Hepatocyte (in vitro differentiated cells): ENCODE results near the gene BICDL2. TPM values are rescaled to one million over a fixed set of nuclear protein-coding genes. Genes with fewer than 3 reads are reported as not detected.

ENCODE experiments used
- DNase-seq: peaks from one replicate; pipeline ENCODE4 v3.0.0-alpha.2; 2016; ENCODE audit warnings: low spot score
- H2AFZ ChIP-seq: fragments of 200-600 bp; sonication (generic); 2 replicates; pipeline ENCODE4 v1.6.0; 2016; ENCODE audit warnings: antibody characterized with exemption, mild to moderate bottlenecking
- H3K27ac ChIP-seq: fragments of 200-600 bp; sonication (generic); 2 replicates; pipeline ENCODE4 v1.5.1; 2016; ENCODE audit warnings: mild to moderate bottlenecking
- H3K27me3 ChIP-seq: fragments of 200-600 bp; sonication (generic); 2 replicates; pipeline ENCODE4 v1.6.1; 2016
- H3K36me3 ChIP-seq: fragments of 200-600 bp; sonication (generic); replicated peaks from 2 replicates; pipeline ENCODE4 v1.5.1; 2016; ENCODE audit warnings: low read depth; ENCODE audit not compliant: insufficient read depth
- H3K4me1 ChIP-seq: fragments of 200-600 bp; sonication (generic); 2 replicates; pipeline ENCODE4 v1.5.1; 2016; ENCODE audit warnings: mild to moderate bottlenecking, moderate library complexity; ENCODE audit not compliant: insufficient read depth
- H3K4me2 ChIP-seq: fragments of 200-600 bp; sonication (generic); 2 replicates; pipeline ENCODE4 v1.6.0; 2016
- H3K4me3 ChIP-seq: fragments of 200-600 bp; sonication (generic); 2 replicates; pipeline ENCODE4 v1.5.1; 2016; ENCODE audit warnings: mild to moderate bottlenecking
- H3K79me2 ChIP-seq: fragments of 200-600 bp; sonication (generic); 2 replicates; pipeline ENCODE4 v1.6.0; 2017; ENCODE audit warnings: mild to moderate bottlenecking
- H3K9me2 ChIP-seq: fragments of 200-600 bp; sonication (generic); replicated peaks from 2 replicates; pipeline ENCODE4 v1.6.0; 2017; ENCODE audit warnings: mild to moderate bottlenecking; ENCODE audit not compliant: insufficient read depth
- H3K9me3 ChIP-seq: fragments of 200-600 bp; sonication (generic); 2 replicates; pipeline ENCODE4 v1.5.1; 2016; ENCODE audit warnings: low read depth, mild to moderate bottlenecking
- H4K20me1 ChIP-seq: fragments of 200-600 bp; sonication (generic); 2 replicates; pipeline ENCODE4 v1.6.0; 2016; ENCODE audit warnings: mild to moderate bottlenecking; ENCODE audit not compliant: insufficient read depth, poor library complexity, severe bottlenecking
- CTCF ChIP-seq: fragments of 200-600 bp; sonication (generic); IDR thresholded peaks from 2 replicates; pipeline ENCODE4 v1.5.1; 2016; ENCODE audit warnings: antibody characterized with exemption, mild to moderate bottlenecking; ENCODE audit not compliant: poor library complexity
- EZH2 ChIP-seq: fragments of 200-600 bp; sonication (generic); IDR thresholded peaks from 2 replicates; pipeline ENCODE4 v1.6.1; 2016; ENCODE audit warnings: antibody characterized with exemption, mild to moderate bottlenecking, borderline replicate concordance
- EZH2phosphoT487 ChIP-seq: fragments of 200-600 bp; sonication (generic); IDR thresholded peaks from one replicate; pipeline ENCODE4 v1.6.1; 2018; ENCODE audit warnings: antibody characterized with exemption, mild to moderate bottlenecking, low read depth, moderate library complexity; ENCODE audit not compliant: unreplicated experiment, severe bottlenecking
- WGBS: methylation state at CpG from one replicate; pipeline ENCODE4 v1.1.6; 2016; ENCODE audit warnings: low lambda C conversion rate; ENCODE audit errors: missing lambda C conversion rate; 5-methylcytosine and 5-hydroxymethylcytosine counted together
- polyA plus RNA-seq: library from polyadenylated mRNA; unstranded; fragments of >200 nt; fragmentation: Nextera tagmentation; extraction: Ambion mirVana; gene quantifications from 2 replicates; pipeline ENCODE4 v1.2.1, GENCODE V29; 2016
- total RNA-seq: library from RNA; depleted of rRNA; stranded (reverse); fragments of >200 nt; gene quantifications from 2 replicates; pipeline ENCODE4 v1.2.3, GENCODE V29; 2014

The BICDL2 gene
- total and polyA plus RNA-seq, 2 experiments from 2014 or later = 12.3 to 12.8 TPM

DNA sequence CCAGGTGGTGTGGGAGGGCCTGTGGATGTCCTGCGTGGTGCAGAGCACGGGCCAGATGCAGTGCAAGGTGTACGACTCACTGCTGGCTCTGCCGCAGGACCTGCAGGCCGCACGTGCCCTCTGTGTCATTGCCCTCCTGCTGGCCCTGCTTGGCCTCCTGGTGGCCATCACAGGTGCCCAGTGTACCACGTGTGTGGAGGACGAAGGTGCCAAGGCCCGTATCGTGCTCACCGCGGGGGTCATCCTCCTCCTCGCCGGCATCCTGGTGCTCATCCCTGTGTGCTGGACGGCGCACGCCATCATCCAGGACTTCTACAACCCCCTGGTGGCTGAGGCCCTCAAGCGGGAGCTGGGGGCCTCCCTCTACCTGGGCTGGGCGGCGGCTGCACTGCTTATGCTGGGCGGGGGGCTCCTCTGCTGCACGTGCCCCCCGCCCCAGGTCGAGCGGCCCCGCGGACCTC is 23.2 kb downstream of the BICDL2 start:
- DNase-seq = no peak
- 63% methylated on average over 21 of the region's 27 CpGs for WGBS
- H3K4me2 ChIP-seq = peak overlapping the region; percentile 66

DNA sequence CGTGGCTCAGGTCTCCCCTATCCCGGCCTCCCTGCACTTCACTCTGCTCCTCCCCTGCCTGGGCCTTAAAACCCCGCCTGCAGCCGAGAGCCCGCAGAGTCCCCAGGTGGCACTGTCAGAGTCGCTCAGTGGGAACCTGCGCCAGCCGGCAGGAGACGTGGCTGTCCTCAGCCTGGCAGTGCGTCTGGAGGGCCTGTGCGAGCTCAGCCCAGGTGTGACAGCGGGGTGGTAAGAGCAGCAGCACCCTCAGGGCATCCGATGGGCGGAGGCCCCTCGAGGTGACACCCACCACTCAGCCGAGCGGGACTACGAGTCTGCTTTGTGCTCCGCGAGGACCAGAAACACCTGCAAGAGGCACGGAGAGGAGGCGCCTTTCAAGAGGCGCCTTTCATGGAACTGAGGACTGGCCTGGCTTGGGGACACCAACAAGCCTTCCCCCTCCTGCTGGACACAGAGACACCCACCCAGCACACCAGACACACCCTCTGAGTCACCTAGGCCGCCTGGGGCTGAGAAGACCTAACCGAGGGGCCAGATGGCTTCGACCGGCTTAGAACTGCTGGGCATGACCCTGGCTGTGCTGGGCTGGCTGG is 23.8 kb downstream of the BICDL2 start, which contains the start of gene CLDN9:
CLDN9 (plus strand) TSS at position 96 of the 593 bp plus-strand sequence; CDS start at position 536, 440 bp downstream.
- Histone ChIP-seq H3K4me2 (peak within 1 kb of the TSS; percentile 66), H3K27me3 (peaks cover 7% of the 10 kb centered on the region), H3K79me2 (peaks cover 14% of the 10 kb centered on the region), H3K9me2 (no peaks in the 10 kb centered on the region), H3K9me3 (no peaks in the 10 kb centered on the region), H3K4me3 (no peak within 1 kb of the TSS), H3K36me3 (no peaks in the 10 kb centered on the region), H2AFZ (no peak within 1 kb of the TSS), H3K4me1 (peaks cover 46% of the 10 kb centered on the region), H4K20me1 (peaks cover 6% of the 10 kb centered on the region), H3K27ac (peak within 1 kb of the TSS; percentile 97)
- TF ChIP-seq EZH2 = peak; percentile 39
- no peak for TF ChIP-seq CTCF
- TF ChIP-seq EZH2phosphoT487 = no peak
- peak; percentile 64 for DNase-seq
- 28% methylated on average over 27 of the region's 27 CpGs for WGBS

More for the DNA sequence above, 23.2 kb downstream of the BICDL2 start:
- Histone ChIP-seq H4K20me1 (peaks cover 6% of the 10 kb centered on the region), H3K27ac (peak overlapping the region; percentile 97), H3K36me3 (no peaks in the 10 kb centered on the region), H3K9me3 (no peaks in the 10 kb centered on the region), H3K27me3 (peaks cover 7% of the 10 kb centered on the region), H3K9me2 (no peaks in the 10 kb centered on the region), H3K4me3 (no peak overlapping the region), H3K79me2 (peaks cover 16% of the 10 kb centered on the region), H2AFZ (no peak overlapping the region), H3K4me1 (peaks cover 40% of the 10 kb centered on the region)
- no peak for TF ChIP-seq EZH2
- no peak for TF ChIP-seq EZH2phosphoT487
- TF ChIP-seq CTCF = no peak

GRCh38 chr16:3012246-3012645 is 24.5 kb downstream of the BICDL2 start:
- no peaks in the 10 kb centered on the region for H3K9me3 ChIP-seq
- H3K4me3 ChIP-seq = no peak overlapping the region
- H2AFZ ChIP-seq = no peak overlapping the region
- H3K4me2 ChIP-seq = peak overlapping the region; percentile 66
- H3K27me3 ChIP-seq = peaks cover 7% of the 10 kb centered on the region
- peak; percentile 61 for DNase-seq
- peaks cover 52% of the 10 kb centered on the region for H3K4me1 ChIP-seq
- H3K79me2 ChIP-seq = peaks cover 10% of the 10 kb centered on the region
- peaks cover 6% of the 10 kb centered on the region for H4K20me1 ChIP-seq
- no peaks in the 10 kb centered on the region for H3K9me2 ChIP-seq
- H3K27ac ChIP-seq = peak overlapping the region; percentile 97
- no peaks in the 10 kb centered on the region for H3K36me3 ChIP-seq
- TF ChIP-seq EZH2 (no peak), EZH2phosphoT487 (no peak), CTCF (no peak)
- 34% methylated on average over 15 of the region's 19 CpGs for WGBS
